NCI-H2196 (cell line): ENCODE results near the gene PTP4A1.
"Not testable (repeated sequence)": the region's sequence is repeated elsewhere in the genome, so short reads cannot be mapped to it uniquely, and the experiment has no call there.

ENCODE experiments used
- DNase-seq: peaks from one replicate; lab custom pipeline; 2025; ENCODE audit not compliant: unreplicated experiment; lab: John Stamatoyannopoulos, UW

Gene PTP4A1

GRCh38 chr6:63572044-63572746 lies at the start of gene PTP4A1, which contains the start of gene LOC128125822:
Gene PTP4A1, plus strand, starts transcription at chr6:63572480. Its CDS starts 4,401 bp downstream, at chr6:63576881.
Gene LOC128125822, plus strand, starts transcription at chr6:63572480.
- peak; percentile 97 for DNase-seq

- DNase-seq = not testable (repeated sequence)
Observed at GRCh38 chr6:63522911-63523287, 49.4 kb upstream of the PTP4A1 start.

- no peak for DNase-seq
Observed at GRCh38 chr6:63523630-63524029, 48.6 kb upstream of the PTP4A1 start.

GRCh38 chr6:63525186-63525878 lies 46.9 kb upstream of the PTP4A1 start:
- no peak for DNase-seq

GRCh38 chr6:63526931-63527330 lies 45.3 kb upstream of the PTP4A1 start:
- DNase-seq = no peak

- DNase-seq = peak; percentile 53
Observed at GRCh38 chr6:63527658-63528514, 44.4 kb upstream of the PTP4A1 start.

- DNase-seq = no peak
Observed at GRCh38 chr6:63529498-63529897, 42.8 kb upstream of the PTP4A1 start.

GRCh38 chr6:63530182-63530581 lies 42.1 kb upstream of the PTP4A1 start:
- no peak for DNase-seq

- DNase-seq = no peak
Observed at GRCh38 chr6:63530991-63531390, 41.3 kb upstream of the PTP4A1 start.

GRCh38 chr6:63533026-63533425 lies 39.3 kb upstream of the PTP4A1 start:
- DNase-seq = no peak

GRCh38 chr6:63533952-63534351 lies 38.3 kb upstream of the PTP4A1 start:
- DNase-seq = no peak

GRCh38 chr6:63537201-63537958 lies 34.9 kb upstream of the PTP4A1 start:
- no peak for DNase-seq

GRCh38 chr6:63537959-63538300 lies 34.4 kb upstream of the PTP4A1 start:
- no peak for DNase-seq

- no peak for DNase-seq
Observed at GRCh38 chr6:63538550-63538949, 33.7 kb upstream of the PTP4A1 start.

- DNase-seq = no peak
Observed at GRCh38 chr6:63543001-63543400, 29.3 kb upstream of the PTP4A1 start.

- DNase-seq = no peak
Observed at GRCh38 chr6:63543982-63544381, 28.3 kb upstream of the PTP4A1 start.

- no peak for DNase-seq
Observed at GRCh38 chr6:63546236-63546635, 26.0 kb upstream of the PTP4A1 start.

GRCh38 chr6:63546697-63547096 lies 25.6 kb upstream of the PTP4A1 start:
- DNase-seq = no peak

- no peak for DNase-seq
Observed at GRCh38 chr6:63549076-63549475, 23.2 kb upstream of the PTP4A1 start.

- no peak for DNase-seq
Observed at GRCh38 chr6:63553208-63553607, 19.1 kb upstream of the PTP4A1 start.

GRCh38 chr6:63553900-63554299 lies 18.4 kb upstream of the PTP4A1 start:
- no peak for DNase-seq
